Fibroblast of villous mesenchyme (primary cell): ENCODE measurements around the gene KIF13A. TPM values are rescaled to one million over a fixed set of nuclear protein-coding genes. Genes with fewer than 3 reads are reported as not detected.
"Not testable (repeated sequence)": the region's sequence is repeated elsewhere in the genome, so short reads cannot be mapped to it uniquely, and the experiment has no call there.

ENCODE experiments used
- DNase-seq: peaks from one replicate; pipeline ENCODE4 v3.0.0-alpha.2; 2010; ENCODE audit warnings: low read depth
- H3K4me3 ChIP-seq: 2 replicates; pipeline ENCODE4 v1.5.1; 2011; ENCODE audit warnings: low read depth, mild to moderate bottlenecking, low read length
- CTCF ChIP-seq: IDR thresholded peaks from 2 replicates; pipeline ENCODE4 v1.5.1; 2012; ENCODE audit warnings: low read depth, mild to moderate bottlenecking, low read length; ENCODE audit not compliant: insufficient read depth
- total RNA-seq: library from RNA; depleted of rRNA; stranded (reverse); fragments of >200 nt; gene quantifications from 2 replicates; pipeline ENCODE4 v1.2.3, GENCODE V29; 2012

KIF13A gene
- total RNA-seq, 1 donor, result 49.2 TPM

DNA sequence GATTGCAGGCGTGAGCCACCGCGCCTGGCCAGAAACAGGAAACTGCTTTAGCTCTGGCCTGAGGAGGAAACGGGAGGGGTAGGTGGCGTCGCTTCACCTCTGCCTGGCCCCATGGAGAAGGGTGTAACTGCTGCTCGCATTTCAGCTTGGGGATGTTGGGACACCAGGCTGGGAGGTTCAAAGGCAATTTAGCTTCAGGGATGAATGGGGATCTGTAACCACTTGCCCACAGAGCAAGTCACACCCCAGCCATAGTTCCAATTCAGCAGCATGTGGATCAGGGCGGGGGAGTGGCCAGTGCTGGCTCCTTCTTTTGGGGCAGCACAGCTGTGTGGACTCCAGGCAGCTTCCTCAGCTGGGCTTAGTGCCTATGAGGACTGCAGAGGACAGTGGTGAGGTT is 245.9 kb downstream of the KIF13A start:
- no peak for TF ChIP-seq CTCF
- DNase-seq, result no peak

GRCh38 chr6:17740559-17741220 is 246.7 kb downstream of the KIF13A start:
- DNase-seq, result no peak
- H3K4me3 ChIP-seq, result no peak overlapping the region

More for the DNA sequence above, 245.9 kb downstream of the KIF13A start:
- no peak overlapping the region for H3K4me3 ChIP-seq

DNA sequence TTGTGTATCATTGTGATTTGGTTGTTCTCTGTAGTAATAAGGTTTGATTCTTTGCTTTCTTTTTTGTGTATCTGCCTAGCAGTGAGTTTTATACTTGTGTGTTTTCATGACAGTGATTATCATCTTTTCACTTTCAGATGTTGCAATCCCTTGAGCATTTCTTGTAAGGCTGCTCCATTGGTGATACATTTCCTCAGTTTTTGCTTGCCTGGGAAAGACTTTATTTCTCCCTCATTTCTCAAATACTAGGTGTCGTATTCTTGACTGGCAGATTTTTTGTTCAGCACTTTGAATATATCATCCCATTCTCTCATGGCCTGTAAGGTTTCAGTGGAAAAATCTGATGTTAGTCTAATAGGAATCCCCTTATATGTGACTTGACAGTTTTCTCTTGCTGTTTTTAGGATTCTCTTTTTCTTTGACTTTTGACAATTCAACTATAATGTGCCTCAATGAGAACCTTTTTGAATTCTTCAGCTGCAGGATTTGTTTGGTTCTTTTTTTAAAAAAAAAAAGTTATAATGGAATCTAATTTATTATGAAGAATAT is 249.7 kb downstream of the KIF13A start:
- no peak for DNase-seq
- TF ChIP-seq CTCF, result no peak
- H3K4me3 ChIP-seq, result no peak overlapping the region

More at GRCh38 chr6:17740559-17741220, 246.7 kb downstream of the KIF13A start:
- TF ChIP-seq CTCF, result no peak

DNA sequence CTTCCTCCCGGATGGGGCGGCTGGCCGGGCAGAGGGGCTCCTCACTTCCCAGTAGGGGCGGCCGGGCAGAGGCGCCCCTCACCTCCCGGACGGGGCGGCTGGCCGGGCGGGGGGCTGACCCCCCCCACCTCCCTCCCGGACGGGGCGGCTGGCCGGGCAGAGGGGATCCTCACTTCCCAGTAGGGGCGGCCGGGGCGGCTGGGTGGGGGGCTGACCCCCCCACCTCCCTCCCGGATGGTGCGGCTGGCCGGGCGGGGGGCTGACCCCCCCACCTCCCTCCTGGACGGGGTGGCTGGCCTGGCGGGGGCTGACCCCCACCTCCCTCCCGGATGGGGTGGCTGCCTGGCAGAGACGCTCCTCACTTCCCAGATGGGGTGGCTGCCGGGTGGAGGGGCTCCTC is 252.1 kb downstream of the KIF13A start:
- not testable (repeated sequence) for DNase-seq, H3K4me3 ChIP-seq

DNA sequence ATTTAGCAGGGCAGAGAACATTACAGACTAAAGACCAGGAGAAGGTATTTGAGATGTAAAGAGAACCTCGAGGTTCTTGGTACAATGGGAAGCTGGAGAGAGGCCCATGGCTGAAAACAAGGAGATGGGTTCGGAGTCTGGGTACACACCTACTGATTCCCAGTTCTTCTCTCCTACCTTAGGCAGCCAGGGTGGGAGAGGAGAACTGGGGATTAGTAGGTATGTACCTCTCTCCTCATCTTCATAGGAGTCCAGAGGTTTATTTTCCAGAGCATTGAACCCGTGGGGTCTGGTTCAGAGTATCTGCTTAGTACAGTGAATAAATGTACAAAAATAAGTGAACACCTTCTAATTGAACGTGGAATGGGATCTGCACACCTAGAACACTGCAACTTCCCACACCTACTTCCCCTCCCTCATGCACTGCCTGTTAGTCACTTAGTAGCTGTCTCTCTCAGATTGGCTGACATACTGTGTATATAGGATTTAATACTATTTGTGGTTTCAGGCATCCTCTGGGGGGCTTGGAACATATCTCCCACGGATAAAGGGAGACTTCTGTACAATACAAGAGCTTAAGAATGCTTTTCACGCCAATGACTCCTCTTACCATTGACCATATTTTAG is 257.2 kb downstream of the KIF13A start:
- no peak for DNase-seq
- no peak for TF ChIP-seq CTCF
- no peak overlapping the region for H3K4me3 ChIP-seq

DNA sequence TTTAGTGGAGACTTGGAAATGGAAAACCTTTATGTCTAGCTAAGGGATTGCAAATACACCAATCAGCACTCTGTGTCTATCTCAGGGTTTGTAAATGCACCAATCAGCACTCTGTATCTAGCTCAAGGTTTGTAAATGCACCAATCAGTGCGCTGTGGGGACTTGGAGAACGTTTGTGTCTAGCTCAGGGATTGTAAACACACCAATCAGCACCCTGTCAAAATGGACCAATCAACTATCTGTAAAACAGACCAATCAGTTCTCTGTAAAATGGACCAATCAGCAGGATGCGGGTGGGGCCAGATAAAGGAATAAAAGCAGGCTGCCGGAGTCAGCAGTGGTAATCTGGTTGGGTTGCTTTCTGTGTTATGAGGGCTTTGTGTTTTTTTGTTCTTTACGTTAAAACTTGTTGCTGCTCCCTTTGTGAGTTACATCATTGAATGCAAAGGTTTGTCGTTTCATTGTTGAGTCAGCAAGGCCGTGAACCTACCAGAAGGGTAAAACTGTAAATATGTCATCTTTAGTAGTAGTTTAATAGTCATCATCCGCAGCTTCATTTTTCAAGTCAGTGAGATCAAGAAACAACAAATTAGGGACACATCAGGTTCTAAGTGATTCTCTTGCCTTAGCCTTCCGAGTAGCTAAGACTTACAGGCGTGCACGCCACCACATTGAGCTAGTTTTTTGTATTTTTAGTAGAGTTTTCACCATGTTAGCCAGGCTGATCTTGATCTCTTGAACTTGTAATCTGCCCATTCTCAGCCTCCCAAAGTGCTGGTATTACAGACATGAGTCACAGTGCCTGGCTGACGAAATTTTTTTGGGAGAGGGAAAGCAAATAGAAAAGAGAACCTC is 258.0 kb downstream of the KIF13A start:
- no peak for TF ChIP-seq CTCF
- peak; percentile 32 for DNase-seq
- no peak overlapping the region for H3K4me3 ChIP-seq
